IMR-90 (cell line): ENCODE data around the gene INPPL1. TPM values are rescaled to one million over a fixed set of nuclear protein-coding genes. Genes with fewer than 3 reads are reported as not detected.

Source experiments
- ATAC-seq: fragments of 200-7000 bp; cut with Tn5 transposase; 2 replicates; pipeline ENCODE4 v1.9.1; 2020; ENCODE audit warnings: low read depth, mild to moderate bottlenecking, moderate library complexity
- BruUV-seq: library from RNA; stranded (reverse); fragments of 400-500 nt; replicated peaks from 2 replicates; lab custom pipeline; 2021; lab: Mats Ljungman, UMichigan
- CTCF ChIA-PET: fragments of 300-600 bp; formaldehyde crosslinking; extraction: SDS; loops from one replicate; lab custom pipeline; 2021; ENCODE audit warnings: antibody characterized with exemption; lab: Yijun Ruan, JAX
- POLR2A ChIA-PET: fragments of 300-600 bp; sonication (Branson Sonifier 250); formaldehyde crosslinking; loops from one replicate; lab custom pipeline; 2022; ENCODE audit warnings: antibody characterized with exemption; ENCODE audit not compliant: unreplicated experiment; lab: Charles Lee
- DNase-seq: peaks from one replicate; pipeline ENCODE4 v3.0.0; 2013
- H2AFZ ChIP-seq: replicated peaks from 2 replicates; pipeline ENCODE3; 2013; ENCODE audit warnings: low read length, mild to moderate bottlenecking; ENCODE audit not compliant: poor library complexity
- H2AK5ac ChIP-seq: 2 replicates; pipeline ENCODE4 v1.6.1; 2013; ENCODE audit warnings: low read depth, low read length, inconsistent platforms
- H2AK9ac ChIP-seq: replicated peaks from 2 replicates; pipeline ENCODE3; 2013; ENCODE audit warnings: mild to moderate bottlenecking, low read depth, low read length, moderate library complexity; ENCODE audit not compliant: poor library complexity
- H2BK120ac ChIP-seq: 2 replicates; pipeline ENCODE4 v1.6.1; 2013; ENCODE audit warnings: low read depth, low read length, inconsistent platforms
- H2BK15ac ChIP-seq: 3 replicates; pipeline ENCODE4 v1.6.1; 2013; ENCODE audit warnings: low read depth, low read length, inconsistent platforms
- H2BK20ac ChIP-seq: 2 replicates; pipeline ENCODE4 v1.6.1; 2013; ENCODE audit warnings: low read depth, mild to moderate bottlenecking, inconsistent platforms, low read length, moderate library complexity
- H2BK5ac ChIP-seq: 2 replicates; pipeline ENCODE4 v1.6.1; 2013; ENCODE audit warnings: mild to moderate bottlenecking, low read depth, low read length, inconsistent platforms; ENCODE audit not compliant: poor library complexity, severe bottlenecking
- H3K14ac ChIP-seq: replicated peaks from 2 replicates; pipeline ENCODE4 v1.6.1; 2013; ENCODE audit warnings: low read depth, low read length, inconsistent platforms
- H3K18ac ChIP-seq: 2 replicates; pipeline ENCODE4 v1.6.1; 2013; ENCODE audit warnings: low read depth, low read length, control low read depth
- H3K23ac ChIP-seq: 2 replicates; pipeline ENCODE4 v1.6.1; 2013; ENCODE audit warnings: low read depth, low read length, inconsistent platforms
- H3K27ac ChIP-seq: 2 replicates; pipeline ENCODE4 v1.5.1; 2013; ENCODE audit warnings: mild to moderate bottlenecking, control low read depth, low read length; ENCODE audit not compliant: insufficient read depth
- H3K27me3 ChIP-seq: 2 replicates; pipeline ENCODE4 v1.6.1; 2013; ENCODE audit warnings: low read length; ENCODE audit not compliant: control insufficient read depth, insufficient read depth
- H3K36me3 ChIP-seq: 2 replicates; pipeline ENCODE4 v1.6.1; 2013; ENCODE audit warnings: low read length, mixed read lengths; ENCODE audit not compliant: control insufficient read depth, insufficient read depth
- H3K4ac ChIP-seq: 2 replicates; pipeline ENCODE4 v1.6.1; 2013; ENCODE audit warnings: low read depth, low read length, inconsistent platforms
- H3K4me1 ChIP-seq: 2 replicates; pipeline ENCODE4 v1.6.1; 2013; ENCODE audit warnings: low read length, mixed read lengths; ENCODE audit not compliant: control insufficient read depth, insufficient read depth
- H3K4me2 ChIP-seq: 2 replicates; pipeline ENCODE4 v1.6.1; 2013; ENCODE audit warnings: low read depth, mild to moderate bottlenecking, control low read depth, low read length, moderate library complexity
- H3K4me3 ChIP-seq: 2 replicates; pipeline ENCODE4 v1.5.1; 2013; ENCODE audit warnings: low read depth, mild to moderate bottlenecking, control low read depth, low read length, moderate library complexity; ENCODE audit not compliant: insufficient read depth
- H3K56ac ChIP-seq: 2 replicates; pipeline ENCODE4 v1.6.1; 2013; ENCODE audit warnings: low read length, inconsistent platforms; ENCODE audit not compliant: insufficient read depth; ENCODE audit errors: extremely low read depth
- H3K79me1 ChIP-seq, 2 experiments: 2 replicates each; pipeline ENCODE4 v1.6.1; 2013; ENCODE audit warnings: low read length in 2 of 2, inconsistent platforms in 1 of 2, low read depth in 1 of 2
- H3K9ac ChIP-seq: 2 replicates; pipeline ENCODE4 v1.6.1; 2013; ENCODE audit warnings: low read depth, low read length, control low read depth
- H3K9me1 ChIP-seq: 2 replicates; pipeline ENCODE4 v1.6.1; 2013; ENCODE audit warnings: low read length, inconsistent platforms; ENCODE audit not compliant: insufficient read depth
- H3K9me3 ChIP-seq: 2 replicates; pipeline ENCODE4 v1.6.1; 2013; ENCODE audit warnings: low read length; ENCODE audit not compliant: control insufficient read depth, insufficient read depth
- H4K20me1 ChIP-seq: 2 replicates; pipeline ENCODE4 v1.6.1; 2013; ENCODE audit warnings: low read length, inconsistent platforms; ENCODE audit not compliant: insufficient read depth
- H4K5ac ChIP-seq: 2 replicates; pipeline ENCODE4 v1.6.1; 2013; ENCODE audit warnings: mild to moderate bottlenecking, low read depth, low read length, control low read depth
- H4K8ac ChIP-seq, 2 experiments: 2 replicates each; pipeline ENCODE4 v1.6.1; 2013; ENCODE audit warnings: low read depth in 2 of 2, low read length in 2 of 2, control low read depth in 1 of 2, inconsistent platforms in 1 of 2
- H4K91ac ChIP-seq: 2 replicates; pipeline ENCODE4 v1.6.1; 2013; ENCODE audit warnings: low read depth, low read length, inconsistent platforms; ENCODE audit not compliant: insufficient read depth
- BHLHE40 ChIP-seq: fragments of 150-350 bp; IDR thresholded peaks from 2 replicates; pipeline ENCODE4 v1.6.1; 2016; ENCODE audit warnings: mild to moderate bottlenecking, low read depth, low read length
- CEBPB ChIP-seq: IDR thresholded peaks from 2 replicates; pipeline ENCODE4 v1.6.1; 2012; ENCODE audit warnings: low read depth, low read length, improper control_type of control experiment
- CHD1 ChIP-seq: IDR thresholded peaks from 2 replicates; pipeline ENCODE4 v1.6.1; 2012; ENCODE audit warnings: low read depth, low read length, improper control_type of control experiment
- CTCF ChIP-seq: conservative IDR thresholded peaks from 2 replicates; pipeline ENCODE4 v1.5.1; 2012; ENCODE audit warnings: mild to moderate bottlenecking, low read depth, low read length, improper control_type of control experiment
- ELK1 ChIP-seq: fragments of 150-350 bp; IDR thresholded peaks from 2 replicates; pipeline ENCODE4 v1.6.1; 2016; ENCODE audit warnings: low read depth, mild to moderate bottlenecking, low read length, moderate library complexity, borderline replicate concordance
- FOS ChIP-seq: fragments of 150-350 bp; IDR thresholded peaks from 2 replicates; pipeline ENCODE4 v1.6.1; 2016; ENCODE audit warnings: low read depth, low read length
- MAFK ChIP-seq: IDR thresholded peaks from 2 replicates; pipeline ENCODE4 v1.6.1; 2012; ENCODE audit warnings: low read depth, low read length, improper control_type of control experiment
- MAZ ChIP-seq: IDR thresholded peaks from 2 replicates; pipeline ENCODE4 v1.6.1; 2012; ENCODE audit warnings: low read depth, mild to moderate bottlenecking, low read length, improper control_type of control experiment, moderate library complexity, borderline replicate concordance
- MXI1 ChIP-seq: IDR thresholded peaks from 2 replicates; pipeline ENCODE4 v1.6.1; 2012; ENCODE audit warnings: low read depth, mild to moderate bottlenecking, low read length, moderate library complexity, borderline replicate concordance
- NFE2L2 ChIP-seq: fragments of 150-350 bp; IDR thresholded peaks from 2 replicates; pipeline ENCODE4 v1.6.1; 2016; ENCODE audit warnings: low read depth, mild to moderate bottlenecking, low read length
- POLR2A ChIP-seq: IDR thresholded peaks from 2 replicates; pipeline ENCODE4 v1.6.1; 2012; ENCODE audit warnings: mild to moderate bottlenecking, low read depth, low read length
- RAD21 ChIP-seq: IDR thresholded peaks from 2 replicates; pipeline ENCODE4 v1.6.1; 2012; ENCODE audit warnings: low read length, improper control_type of control experiment
- RCOR1 ChIP-seq: IDR thresholded peaks from 2 replicates; pipeline ENCODE4 v1.6.1; 2012; ENCODE audit warnings: mild to moderate bottlenecking, low read length, improper control_type of control experiment; ENCODE audit not compliant: insufficient replicate concordance
- RFX5 ChIP-seq: IDR thresholded peaks from 2 replicates; pipeline ENCODE4 v1.8.0; 2012; ENCODE audit warnings: low read depth, mild to moderate bottlenecking, low read length, moderate library complexity
- SMC3 ChIP-seq: fragments of 150-350 bp; IDR thresholded peaks from 2 replicates; pipeline ENCODE4 v1.6.1; 2016; ENCODE audit warnings: low read depth, mild to moderate bottlenecking, antibody characterized with exemption, low read length, moderate library complexity
- USF2 ChIP-seq: fragments of 150-350 bp; IDR thresholded peaks from 2 replicates; pipeline ENCODE4 v1.6.1; 2017; ENCODE audit warnings: mild to moderate bottlenecking, antibody characterized with exemption, low read length, low read depth
- WGBS, 2 experiments: methylation state at CpG; one replicate each; pipeline versions ENCODE4 v1.1.5 to v1.1.7; 2013; ENCODE audit warnings: missing lambda C conversion rate in 2 of 2; ENCODE audit not compliant: insufficient read length in 1 of 2; ENCODE audit errors: extremely low coverage in 2 of 2; 5-methylcytosine and 5-hydroxymethylcytosine counted together
- dilution Hi-C: fragments of 300-500 bp; cut with HindIII; formaldehyde crosslinking; loops from one replicate; pipeline ENCODE4 v1.14.3; 2018; ENCODE audit warnings: low sequenced_read_pairs; ENCODE audit not compliant: unreplicated experiment
- in situ Hi-C: fragments of 300-500 bp; cut with MboI; formaldehyde crosslinking; loops from 3 replicates; pipeline ENCODE4 v1.14.3; 2019; ENCODE audit warnings: low sequenced_read_pairs, inconsistent platforms, mixed read lengths
- intact Hi-C: fragments of 100-400 bp; cut with micrococcal nuclease; formaldehyde crosslinking; loops from 2 replicates; pipeline ENCODE4 v1.10.0; 2022
- polyA plus RNA-seq, 3 experiments: library from polyadenylated mRNA; depleted of rRNA; stranded (reverse); fragments of >200 nt; gene quantifications; 2 replicates each; pipeline ENCODE4 v1.2.3, GENCODE V29; 2012; ENCODE audit warnings: low replicate concordance in 1 of 3
- total RNA-seq: library from RNA; depleted of rRNA; stranded (reverse); fragments of >200 nt; gene quantifications from 2 replicates; pipeline ENCODE4 v1.2.3, GENCODE V29; 2012

The INPPL1 gene
- total and polyA plus RNA-seq, 2 of the 4 experiments (the other 2 are of a cell fraction) = 27.4 to 105 TPM

GRCh38 chr11:72190631-72191071 is 33.9 kb upstream of the INPPL1 start:
- dilution Hi-C loops = no loop called here
- Histone ChIP-seq H3K27me3 (peaks cover 8% of the 10 kb centered on the region; the same call in 1 of the 2 replicates), H2BK5ac (no peak overlapping the region), H2AK5ac (no peak overlapping the region), H3K4me2 (no peak overlapping the region), H2BK20ac (no peak overlapping the region), H4K5ac (no peak overlapping the region), H3K4ac (no peak overlapping the region), H2BK120ac (no peak overlapping the region), H3K27ac (no peak overlapping the region), H2BK15ac (no peak overlapping the region), H4K20me1 (no peaks in the 10 kb centered on the region), H3K36me3 (no peaks in the 10 kb centered on the region), H3K14ac (no peak overlapping the region), H3K9me1 (no peaks in the 10 kb centered on the region), H4K8ac (no peak overlapping the region), H3K9ac (no peak overlapping the region), H4K91ac (no peak overlapping the region), H3K9me3 (no peaks in the 10 kb centered on the region), H2AK9ac (peak overlapping the region; percentile 13), H3K18ac (no peak overlapping the region), H3K4me3 (no peak overlapping the region), H3K23ac (no peak overlapping the region), H2AFZ (peak overlapping the region; percentile 51), H3K4me1 (no peaks in the 10 kb centered on the region), H3K56ac (no peak overlapping the region), H3K79me1 (no peaks in the 10 kb centered on the region)
- 45% methylated on average over 3 of the region's 5 CpGs; no CpG with 5 or more reads in 1 of the 2 experiments for WGBS, 2 experiments
- DNase-seq (no peak), ATAC-seq (no peak)
- intact Hi-C loops = no loop called here
- in situ Hi-C loops = no loop called here
- no TSS peak for BruUV-seq
- POLR2A ChIA-PET = no interaction called here
- CTCF ChIA-PET = no interaction called here
- TF ChIP-seq ELK1 = no peak
- no peak for TF ChIP-seq MAZ
- TF ChIP-seq RCOR1 = no peak
- no peak for TF ChIP-seq NFE2L2
- no peak for TF ChIP-seq POLR2A
- TF ChIP-seq CEBPB = no peak
- no peak for TF ChIP-seq FOS
- TF ChIP-seq CHD1 = no peak
- no peak for TF ChIP-seq SMC3
- TF ChIP-seq BHLHE40 = no peak
- no peak for TF ChIP-seq MAFK
- no peak for TF ChIP-seq RAD21
- no peak for TF ChIP-seq CTCF
- no peak for TF ChIP-seq MXI1
- TF ChIP-seq USF2 = no peak
- TF ChIP-seq RFX5 = no peak
